Dermis blood vessel endothelial cell (primary cell): ENCODE results near the gene PRSS27. TPM values are rescaled to one million over a fixed set of nuclear protein-coding genes. Genes with fewer than 3 reads are reported as not detected.
"Not testable (repeated sequence)": the region's sequence is repeated elsewhere in the genome, so short reads cannot be mapped to it uniquely, and the experiment has no call there.

Source experiments
- DNase-seq: peaks from one replicate; pipeline ENCODE4 v3.0.0; 2010
- total RNA-seq: library from RNA; depleted of rRNA; stranded (reverse); fragments of >200 nt; gene quantifications from 2 replicates; pipeline ENCODE4 v1.2.3, GENCODE V29; 2014

The PRSS27 gene
- total RNA-seq, 1 donor from 2014 or later, result 0.51 TPM

DNA sequence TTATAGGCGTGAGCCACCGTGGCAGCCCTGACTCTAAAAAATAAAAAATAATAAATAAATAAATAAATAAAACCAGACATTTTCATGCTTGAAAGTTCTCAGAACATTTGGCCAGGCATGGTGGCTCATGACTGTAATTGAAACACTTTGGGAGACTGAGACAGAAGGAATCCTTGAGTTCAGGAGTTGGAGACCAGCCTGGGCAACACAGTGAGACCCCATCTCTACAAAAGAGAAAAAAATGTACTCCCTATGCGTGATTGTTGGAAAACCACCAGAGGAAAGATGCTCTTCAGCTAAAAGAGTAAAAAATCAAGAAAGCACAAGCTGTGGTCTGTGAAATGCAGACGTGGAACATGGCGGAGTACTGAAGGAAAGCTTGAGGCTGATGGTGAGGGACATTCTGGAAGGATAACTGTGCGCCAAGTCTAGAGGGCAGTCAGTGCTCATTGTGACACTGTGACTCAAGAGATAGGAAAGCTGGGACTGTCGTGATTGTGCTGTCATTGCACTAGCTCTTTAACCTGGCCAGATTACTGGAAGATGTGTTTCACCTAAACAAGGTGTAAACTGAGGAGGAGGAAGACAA is 4.2 kb upstream of the PRSS27 start:
- DNase-seq, result no peak

DNA sequence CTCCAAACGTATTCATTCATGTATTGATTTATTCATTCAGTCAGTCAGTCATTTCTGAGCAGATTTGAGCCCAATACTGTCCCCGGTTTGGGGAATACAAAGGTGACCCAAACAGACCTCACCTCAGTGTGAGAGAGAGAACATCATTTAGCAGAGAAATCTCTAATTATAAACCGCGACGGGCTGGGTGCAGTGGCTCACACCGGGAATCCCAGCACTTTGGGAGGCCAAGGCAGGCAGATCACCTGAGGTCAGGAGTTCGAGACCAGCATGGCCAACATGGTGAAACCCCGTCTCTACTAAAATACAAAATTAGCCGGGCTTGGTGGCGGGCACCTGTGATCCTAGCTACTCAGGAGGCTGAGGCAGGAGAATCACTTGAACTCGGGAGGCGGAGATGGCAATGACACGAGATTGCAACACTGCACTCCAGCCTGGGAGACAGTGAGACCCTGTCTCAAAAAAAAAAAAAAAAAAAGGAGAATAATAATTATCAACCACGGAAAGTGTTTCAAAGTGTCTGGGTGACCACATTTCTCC is 1.7 kb upstream of the PRSS27 start:
- DNase-seq, result not testable (repeated sequence)

DNA sequence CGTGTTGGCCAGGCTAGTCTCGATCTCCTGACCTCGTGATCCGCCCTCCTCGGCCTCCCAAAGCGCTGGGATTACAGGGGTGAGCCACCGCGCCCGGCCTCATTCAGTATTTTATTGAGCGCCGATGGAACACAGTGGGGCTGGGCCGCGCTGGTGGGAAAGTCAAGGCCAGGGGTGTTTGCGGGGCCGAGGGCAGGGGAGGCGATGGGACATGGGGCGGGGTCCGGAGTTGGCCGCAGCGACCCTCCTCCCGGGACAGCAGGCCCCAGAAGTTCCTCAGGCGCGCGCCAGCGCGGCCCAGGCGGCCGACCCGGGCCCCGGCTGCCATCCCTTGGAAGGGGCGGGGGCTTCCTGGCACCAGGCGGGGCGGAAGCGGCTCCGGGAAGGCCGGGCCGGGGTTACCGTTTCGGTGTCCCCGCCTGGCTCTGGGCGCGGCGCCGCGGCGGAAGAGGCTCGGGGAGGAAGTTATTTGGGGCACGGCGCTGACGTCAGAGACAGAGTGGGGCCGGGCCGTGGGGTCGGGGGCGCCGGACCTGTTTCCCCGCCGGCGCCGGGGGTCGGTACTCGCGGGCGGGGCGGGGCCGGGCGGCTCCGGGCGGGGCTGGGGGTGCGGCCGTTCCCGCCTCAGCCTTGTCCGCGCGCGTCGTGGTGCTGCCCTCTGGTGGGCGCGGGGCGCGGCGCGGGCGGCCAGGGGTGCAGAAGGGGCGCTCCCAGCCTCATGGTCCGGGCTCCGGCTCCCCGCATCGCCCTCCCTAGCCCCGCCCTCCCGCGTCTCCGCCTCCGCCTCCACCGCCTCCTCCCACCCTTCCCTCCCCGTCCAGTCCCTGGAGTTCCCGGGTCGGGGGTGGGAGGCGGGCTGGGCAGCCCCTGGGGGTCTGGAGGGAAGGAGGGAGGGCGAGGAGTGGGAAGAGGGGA is 952 bp upstream of the PRSS27 start:
- peak; percentile 79 for DNase-seq

DNA sequence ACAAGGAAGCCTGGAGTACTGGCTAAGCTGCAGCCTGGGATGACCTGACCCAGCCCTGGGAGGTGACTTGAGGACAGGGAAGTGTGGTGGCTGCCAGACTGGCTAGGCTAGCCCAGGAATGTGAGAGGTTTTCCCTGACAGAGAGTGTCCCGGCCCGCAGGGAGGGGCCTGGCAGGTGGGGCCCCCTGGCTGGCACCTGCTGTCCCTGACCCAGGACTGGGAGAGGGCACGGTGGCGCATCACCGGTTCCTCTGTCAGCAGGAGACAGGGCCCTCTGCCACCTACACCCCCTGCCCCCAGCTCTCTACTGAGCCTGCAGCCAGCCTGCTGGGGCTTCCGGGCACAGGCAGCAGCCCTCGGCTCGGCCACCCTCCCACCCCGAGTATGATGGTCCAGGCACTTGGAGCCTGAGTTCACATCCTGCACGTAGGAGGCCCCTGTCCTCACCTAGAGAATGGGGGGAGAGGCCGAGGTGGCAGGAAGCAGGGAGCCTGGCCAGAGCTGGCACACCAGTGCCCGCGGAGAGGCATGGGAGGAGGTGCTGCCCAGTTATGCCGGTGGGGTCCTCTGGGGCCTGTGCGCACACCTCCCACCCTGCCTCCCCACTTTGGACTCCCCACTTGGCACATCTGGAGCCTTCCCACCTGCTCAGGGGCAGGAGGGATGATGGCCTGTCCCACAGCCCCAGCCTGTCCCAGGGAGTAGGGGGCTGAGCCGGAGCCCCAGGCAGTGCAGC is 528 bp downstream of the PRSS27 start:
- DNase-seq, result no peak

DNA sequence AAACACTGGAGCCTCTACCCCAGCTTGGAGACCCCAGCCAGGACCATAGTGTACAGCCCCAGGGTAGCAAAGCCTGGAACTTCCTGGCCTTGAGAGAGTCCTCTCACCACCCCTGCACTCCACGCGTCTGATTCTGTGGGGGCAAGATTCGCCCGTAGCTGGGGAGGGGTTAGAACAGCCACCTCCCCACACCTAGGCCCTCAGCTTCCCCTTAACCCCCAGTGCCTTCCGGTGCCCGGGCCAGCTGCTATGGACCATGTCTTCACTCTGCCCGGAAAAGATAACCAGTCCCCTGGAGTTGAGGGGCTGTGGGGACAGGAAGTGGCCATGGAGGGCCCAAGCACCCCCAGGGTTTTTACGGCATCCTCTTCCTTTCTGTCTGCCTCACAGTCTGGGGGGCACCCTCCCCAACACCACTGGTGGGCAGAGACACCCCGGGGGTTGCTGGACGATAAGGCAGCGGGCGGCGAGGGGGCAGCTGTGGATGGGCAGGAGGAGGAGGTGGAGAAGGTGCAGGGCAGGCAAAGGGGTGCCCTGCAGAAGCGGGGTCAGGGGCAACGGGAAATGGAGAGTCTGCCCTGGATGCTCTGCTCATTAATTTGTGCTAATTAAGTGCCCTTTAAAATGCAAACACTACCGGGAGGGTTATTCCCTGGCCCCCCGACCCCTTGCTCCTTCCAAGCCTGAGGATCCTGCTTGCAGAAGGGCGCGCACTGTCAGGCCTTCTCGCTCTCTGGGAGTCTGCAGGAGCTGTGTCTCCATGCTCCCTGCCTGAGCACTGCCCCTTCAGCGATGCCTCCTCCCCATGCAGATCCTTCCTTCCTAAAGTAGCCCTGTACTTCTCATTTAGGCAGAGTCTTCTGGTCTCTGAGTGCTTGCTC is 2.4 kb downstream of the PRSS27 start:
- no peak for DNase-seq

DNA sequence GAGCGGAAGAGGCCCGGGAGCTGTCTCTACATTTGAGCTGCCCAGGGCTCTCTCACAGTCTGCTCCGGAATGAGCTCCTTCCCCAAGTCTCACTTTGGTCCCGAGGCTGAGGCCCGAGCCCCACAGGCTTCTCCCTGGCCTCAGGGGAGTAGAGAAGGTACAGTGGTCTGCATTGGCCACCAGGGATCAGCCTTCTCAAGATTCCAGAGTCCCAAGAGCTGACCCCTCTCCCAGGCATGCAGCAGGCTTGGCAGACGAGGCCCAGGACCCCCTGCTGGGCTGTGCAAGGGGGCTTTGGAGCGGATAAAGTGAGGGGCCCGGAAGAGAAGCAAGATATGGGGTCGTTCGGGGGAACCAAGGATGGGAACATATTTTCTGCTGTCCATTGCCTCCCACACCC is 3.1 kb downstream of the PRSS27 start:
- DNase-seq, result no peak

DNA sequence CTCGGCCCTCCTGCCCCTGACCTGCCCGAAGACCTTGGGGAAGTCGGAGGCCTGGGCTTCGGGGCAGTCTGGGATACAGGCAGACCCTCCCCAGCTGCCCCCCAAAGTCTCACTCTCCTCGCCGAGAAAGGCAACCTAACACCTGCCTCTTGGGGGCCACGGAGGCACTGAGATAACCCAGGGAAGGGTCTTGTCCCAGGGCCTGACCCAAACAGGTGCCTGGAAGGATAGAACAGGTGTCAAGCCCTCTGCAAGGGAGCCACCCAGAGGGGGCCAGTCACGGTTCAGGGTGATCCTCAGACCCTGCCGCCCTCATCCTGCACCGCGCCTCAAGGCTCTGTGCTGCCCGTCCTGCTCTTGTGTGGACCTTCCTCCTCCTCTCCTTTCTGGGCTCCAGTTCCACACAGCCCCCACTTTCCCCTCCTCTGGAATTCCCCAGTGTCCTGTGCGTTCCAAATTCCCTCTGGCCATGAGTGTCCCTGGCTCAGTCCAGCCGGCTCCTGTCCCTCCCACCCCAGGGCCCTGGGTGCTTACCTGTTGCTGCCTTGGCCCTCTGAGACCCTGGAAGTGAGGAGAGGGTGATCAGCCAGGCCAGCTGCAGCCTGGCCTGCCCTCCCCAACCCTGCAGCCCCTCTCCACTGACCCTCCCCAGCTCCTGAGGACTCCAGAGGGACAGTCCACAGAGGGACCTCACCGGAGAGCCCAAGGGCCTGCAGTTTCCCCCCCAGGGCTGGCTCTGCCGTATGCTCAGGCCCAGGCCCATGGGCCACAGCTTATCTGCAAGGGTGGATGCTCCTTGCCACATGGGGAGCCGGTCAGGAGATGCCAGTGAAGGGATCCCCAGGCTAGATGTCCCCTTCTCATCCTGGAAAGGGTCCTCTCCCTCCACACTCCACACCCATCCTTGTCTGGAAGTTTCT is 3.8 kb downstream of the PRSS27 start:
- no peak for DNase-seq

DNA sequence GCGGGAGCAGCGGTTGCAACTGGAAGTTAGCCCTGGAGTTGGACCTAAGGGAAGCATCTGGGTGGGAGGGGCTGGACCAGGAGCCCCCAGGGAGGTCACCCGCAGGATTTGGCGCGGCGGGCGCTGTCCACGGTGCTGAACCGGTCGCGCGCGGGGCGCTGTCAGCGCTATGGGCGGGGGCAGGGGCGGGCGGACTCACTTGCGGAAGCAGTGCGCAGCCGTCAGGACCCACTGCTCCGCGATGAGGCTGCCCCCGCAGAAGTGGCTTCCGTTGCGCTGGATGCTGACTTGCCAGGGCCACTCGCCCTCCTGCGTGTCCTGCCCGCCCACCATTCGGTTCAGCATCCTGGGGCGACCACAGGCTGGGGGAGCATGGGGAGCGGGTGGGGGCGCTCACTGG is 4.5 kb downstream of the PRSS27 start:
- DNase-seq, result peak; percentile 65

DNA sequence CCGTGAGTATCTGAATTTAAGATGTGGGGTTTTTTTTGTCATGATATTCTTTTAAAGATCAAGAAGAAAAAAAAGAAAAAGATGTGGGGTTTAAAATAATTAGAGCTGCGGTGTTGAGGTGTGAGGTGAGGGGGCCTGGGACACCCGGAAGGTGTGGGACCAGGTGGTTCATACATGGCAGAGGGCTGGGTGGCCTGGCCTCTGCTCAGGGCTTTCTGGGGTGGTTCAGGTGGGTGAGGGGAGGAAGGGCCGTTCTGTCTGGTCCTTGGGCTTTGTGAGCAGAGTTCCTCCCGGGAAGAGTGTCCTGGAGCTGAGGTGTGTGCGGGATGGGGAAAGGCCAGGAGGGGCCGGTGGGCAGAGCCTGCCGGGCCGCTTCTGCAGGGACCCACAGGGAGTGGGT is 5.0 kb downstream of the PRSS27 start:
- no peak for DNase-seq

DNA sequence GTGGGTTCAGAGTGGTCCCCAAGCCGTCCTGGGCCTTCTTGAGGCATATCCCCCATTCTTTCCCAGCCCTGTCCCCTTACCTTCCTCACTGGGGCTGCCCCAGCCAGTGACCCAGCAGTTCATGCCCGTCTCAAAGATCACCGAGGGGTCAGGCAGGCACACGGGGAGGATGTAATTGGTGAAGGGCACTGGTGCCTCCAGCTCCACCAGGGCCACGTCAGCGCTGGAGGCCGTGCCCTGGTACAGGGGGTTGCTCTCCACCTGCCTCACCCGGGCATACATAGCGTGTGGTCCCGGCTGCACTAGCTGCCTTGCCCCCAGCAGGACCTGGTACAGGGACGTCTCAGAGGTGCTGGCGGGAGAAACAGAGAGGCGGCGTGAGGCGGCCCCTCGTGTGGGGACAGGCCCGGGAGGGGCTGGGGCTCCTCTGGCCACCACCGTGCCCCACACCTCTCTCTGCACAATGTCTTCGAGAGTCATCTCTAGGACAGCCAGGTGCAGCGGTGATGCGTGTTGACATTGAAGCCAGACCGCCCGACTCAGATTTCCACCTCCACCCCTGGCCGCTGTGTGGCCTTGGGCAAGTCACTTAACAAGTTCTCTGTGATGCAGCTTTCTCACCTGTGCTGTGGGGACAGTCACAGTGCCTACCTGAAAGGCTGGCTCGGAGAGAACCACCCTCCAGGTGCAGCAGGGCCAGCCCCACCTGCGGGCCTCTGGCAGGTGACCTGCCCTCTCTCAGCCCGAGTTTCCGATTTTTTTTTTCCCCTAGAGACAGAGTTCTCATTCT is 5.8 kb downstream of the PRSS27 start:
- DNase-seq, result no peak

DNA sequence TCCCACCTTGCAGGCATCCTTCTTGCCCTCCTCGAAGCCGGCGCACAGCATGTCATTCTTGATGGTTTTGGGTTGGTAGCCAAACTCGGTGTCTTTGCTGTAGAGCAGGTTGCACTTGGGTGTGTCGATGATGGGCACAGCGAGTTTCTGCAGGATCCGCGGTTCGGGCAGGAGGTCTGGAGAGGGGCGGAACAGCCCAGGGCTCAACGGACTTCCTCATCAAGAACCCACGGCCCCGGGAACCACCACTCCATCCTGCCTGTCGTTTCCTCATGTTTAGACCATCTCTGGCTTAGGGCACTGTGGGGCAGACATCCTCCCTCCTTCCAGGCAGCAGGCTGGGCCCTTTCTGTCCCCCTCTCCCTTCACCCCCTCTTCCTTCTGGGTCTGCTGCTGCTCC is 6.5 kb downstream of the PRSS27 start:
- no peak for DNase-seq

DNA sequence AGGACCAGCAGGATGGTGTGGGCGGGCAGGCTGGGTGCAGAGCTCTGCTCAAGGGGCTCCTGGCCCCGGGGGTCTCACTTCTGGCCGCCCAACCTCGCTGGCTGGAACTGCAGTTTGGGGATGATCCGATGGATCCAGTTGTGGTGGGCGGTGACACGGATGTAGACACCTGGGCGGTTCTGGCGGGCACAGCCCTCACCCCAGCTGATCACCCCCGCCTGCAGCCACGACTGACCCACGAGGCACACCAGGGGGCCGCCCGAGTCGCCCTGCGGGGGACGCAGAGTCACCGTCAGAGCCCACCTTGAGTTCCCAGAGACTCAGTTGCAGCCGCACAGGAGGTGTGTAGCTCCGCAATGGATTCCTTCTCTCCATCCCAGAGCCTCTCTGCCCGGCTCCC is 7.5 kb downstream of the PRSS27 start:
- DNase-seq, result no peak

DNA sequence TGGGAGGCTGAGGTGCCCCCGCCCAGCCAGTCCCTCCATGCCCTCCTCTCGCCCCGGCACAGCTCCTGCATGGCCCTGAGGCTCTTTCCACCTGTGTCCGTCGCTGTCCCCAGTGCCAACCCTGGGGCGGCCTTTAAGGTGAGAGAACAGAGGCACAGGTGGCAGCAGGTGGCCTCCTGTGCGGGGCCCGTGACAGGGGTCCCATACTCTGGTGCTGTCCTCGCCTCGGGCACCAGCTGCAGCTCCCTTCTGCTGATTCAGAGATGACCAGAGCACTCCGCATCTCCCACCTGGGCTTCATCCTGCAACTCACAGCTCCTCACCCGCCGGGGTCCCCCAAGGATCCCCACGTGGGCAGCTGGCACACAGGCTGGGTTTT is 8.0 kb downstream of the PRSS27 start:
- DNase-seq, result no peak

DNA sequence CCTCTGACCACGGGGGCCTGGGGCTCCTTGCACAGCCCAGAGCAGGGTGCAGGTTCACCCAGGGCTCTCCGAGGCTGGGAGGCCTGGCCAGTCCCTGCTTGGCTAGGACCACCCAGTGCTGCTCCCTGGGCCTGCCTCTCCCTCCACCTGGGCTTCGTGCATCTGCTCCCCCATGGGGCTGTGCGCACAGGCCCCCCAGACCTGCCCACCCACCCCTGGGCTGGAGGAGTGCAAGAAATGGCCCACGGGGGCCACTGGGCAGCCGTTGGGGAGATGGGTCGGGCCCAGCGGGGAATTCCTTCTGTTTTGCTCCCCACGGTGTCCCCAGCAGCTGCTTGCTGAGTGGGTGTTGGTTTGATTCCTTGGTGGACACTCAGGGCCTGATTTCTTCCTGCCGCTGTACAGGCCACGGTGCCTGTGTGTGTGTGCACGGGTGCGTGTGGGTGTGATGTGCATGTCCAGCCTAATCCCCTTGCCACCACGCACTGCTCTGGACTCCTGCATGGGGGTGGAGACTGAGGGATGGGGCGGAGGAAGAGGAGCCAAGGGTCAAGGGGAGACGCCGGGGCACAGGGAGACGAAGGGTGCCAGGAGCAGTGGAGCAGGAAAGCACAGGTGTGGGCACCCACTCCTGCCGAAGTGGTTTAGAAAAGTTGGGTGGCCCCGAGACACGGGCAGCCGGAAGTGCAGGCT is 8.5 kb downstream of the PRSS27 start:
- no peak for DNase-seq

DNA sequence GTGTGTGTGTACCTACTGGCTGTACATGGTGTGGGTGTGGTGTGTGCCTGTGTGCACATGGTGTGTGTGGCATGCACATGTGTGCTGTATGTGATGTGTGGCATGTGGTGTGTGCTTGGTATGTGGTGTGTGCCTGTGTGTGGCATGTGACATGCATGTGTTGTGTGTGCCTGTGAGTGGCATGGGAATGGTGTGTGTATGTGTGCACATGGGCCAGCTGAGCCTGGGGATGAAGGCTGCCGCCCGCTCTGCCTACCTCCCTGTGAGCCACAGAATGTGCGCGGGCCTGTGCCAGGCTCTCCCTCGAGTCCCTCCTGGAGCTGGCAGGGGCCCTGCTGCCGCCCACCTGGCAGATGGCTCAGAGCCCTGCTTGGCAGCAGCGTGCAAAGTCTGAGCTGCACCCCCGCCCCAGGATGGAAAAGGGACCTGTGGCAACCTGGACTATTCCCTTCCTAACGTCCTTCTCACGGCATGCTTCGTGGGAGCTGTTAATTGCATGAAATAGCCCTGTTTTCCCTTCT is 9.3 kb downstream of the PRSS27 start:
- no peak for DNase-seq

DNA sequence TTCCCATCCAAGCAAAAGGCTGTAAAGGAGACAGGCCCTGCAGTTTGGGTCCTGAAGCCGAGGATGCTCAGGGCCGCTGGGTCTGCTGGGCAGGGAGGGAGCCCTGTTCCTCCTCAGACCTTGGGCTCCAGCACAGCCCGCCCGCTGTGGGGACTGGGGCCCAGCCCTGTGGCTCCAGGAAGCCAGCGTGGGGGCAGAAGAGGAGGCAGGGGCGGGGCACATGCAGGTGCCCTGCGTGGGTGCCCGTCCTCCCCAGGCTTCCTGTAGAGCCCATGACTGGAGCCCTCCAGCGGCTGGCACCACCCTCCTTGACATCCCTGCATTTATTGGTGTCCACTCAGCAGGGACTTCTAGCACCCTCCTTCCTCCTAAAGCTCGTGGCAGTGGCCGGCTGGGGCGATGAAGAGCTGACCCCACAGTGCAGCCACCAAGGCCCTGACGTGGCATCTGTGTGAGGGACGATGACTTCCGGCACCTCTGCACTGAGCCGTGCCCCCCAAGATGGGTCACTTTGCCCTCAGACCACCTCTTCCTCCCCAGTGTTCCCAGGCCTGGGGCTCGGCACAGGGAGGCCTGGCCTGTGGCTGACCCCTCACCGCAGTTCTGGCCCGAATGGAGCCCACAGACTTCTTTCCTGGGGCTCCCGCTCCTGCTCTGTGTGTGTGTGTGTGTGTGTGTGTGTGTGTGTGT is 9.9 kb downstream of the PRSS27 start:
- no peak for DNase-seq

DNA sequence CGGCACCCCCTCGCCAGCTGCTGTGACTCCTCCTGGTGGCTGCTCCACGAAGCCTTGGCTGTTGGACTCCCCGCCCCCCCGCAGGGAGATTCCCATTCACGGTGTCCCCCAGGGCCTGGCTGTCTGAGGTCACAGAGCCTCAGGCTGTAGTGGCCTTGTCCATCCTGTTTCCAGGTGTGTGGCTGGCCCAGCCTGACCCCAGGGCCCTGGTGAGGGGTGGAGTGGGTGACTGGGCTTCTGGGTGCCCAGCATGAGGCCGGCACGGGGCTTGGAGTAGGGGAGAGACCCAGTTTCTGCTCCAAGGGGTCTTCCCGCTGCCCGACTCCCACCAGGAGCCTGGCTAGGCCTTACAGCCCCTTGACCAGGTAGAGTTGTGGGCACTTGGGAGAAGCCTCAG is 10.4 kb downstream of the PRSS27 start:
- DNase-seq, result no peak

DNA sequence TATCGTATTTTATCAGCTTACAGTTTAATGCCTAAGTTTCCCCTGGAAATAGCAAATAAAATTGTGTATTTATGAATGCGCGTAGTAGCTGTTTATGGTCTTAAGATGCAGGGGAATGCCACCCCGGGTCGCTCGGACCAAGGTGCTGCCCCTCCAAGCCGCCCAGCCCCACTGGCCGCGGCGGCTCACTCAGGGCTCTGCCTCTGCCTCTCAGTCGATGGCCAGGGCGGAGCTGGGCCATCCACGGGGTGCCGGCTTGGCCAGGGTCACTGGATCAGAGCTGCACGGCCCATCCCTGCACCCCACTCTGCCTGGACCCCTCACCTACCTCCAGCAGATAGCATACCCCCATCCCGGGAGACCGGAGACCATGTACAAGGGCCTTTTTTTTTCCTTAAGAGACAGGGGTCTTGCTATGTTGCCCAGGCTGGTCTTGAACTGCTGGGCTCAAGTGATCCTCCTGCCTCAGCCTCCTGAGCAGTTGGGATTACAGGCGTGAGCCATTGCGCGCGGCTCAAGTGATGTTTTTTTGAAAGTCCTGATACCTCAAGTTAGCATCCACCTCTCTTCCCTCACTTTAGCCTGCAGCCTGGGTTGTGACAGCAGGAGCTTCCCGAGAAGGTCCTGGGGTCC is 11.0 kb downstream of the PRSS27 start:
- no peak for DNase-seq

DNA sequence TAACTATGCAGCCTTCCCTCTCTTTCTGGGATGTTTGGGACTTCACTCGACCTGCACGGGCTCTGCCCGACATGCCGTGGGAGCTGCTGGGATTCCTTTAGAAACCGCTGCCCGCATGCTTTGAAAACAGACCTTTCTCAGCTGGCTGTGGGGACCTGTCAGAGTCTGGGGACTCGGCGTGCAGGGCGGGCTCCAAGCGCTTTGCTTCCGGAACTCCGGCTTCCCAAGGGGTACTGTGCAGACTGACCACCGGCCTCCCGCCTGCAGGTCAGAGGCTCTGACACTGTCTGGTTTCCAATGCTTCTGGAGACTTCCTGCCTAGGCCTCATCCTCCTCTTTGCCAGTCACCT is 11.8 kb downstream of the PRSS27 start:
- DNase-seq, result no peak
